Measurements from ENCODE around the gene GPC5.

DNA sequence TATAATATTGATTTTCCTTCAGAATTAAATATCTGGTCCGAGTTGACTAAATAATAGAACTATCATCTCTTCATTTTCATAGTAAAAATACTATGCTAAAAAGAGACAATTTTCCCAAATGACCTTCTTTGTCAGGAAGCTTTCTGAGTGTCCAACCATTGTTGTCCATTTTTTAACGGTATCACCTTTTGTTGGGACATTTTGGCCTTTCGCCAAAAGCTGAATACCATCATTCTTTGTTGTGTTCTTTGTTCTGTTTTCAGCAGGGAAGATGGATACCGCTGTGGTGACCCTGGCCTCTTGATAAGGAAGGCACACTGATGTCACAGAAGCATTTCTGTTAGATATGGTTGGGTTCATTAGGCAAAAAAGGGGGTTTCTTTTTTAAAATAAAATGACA is 1173.8 kb downstream of the GPC5 start:
- TF ChIP-seq CTCF (conservative IDR thresholded peaks at IDR 0.05; ENCODE audit: low read length), result no peak
- no peak for TF ChIP-seq EZH2phosphoT487 (IDR thresholded peaks at IDR 0.05; ENCODE audit: borderline replicate concordance, low read depth, low read length)

All from OCI-LY7 (cell line).